GM12878 (cell line): ENCODE data around the gene TTC4. TPM values are rescaled to one million over a fixed set of nuclear protein-coding genes. Genes with fewer than 3 reads are reported as not detected.

ENCODE experiments used
- ATAC-seq: fragments of 200-7000 bp; cut with Tn5 transposase; 3 replicates; pipeline ENCODE4 v1.9.1; 2020; ENCODE audit warnings: mild to moderate bottlenecking, moderate library complexity
- BruUV-seq: library from RNA; stranded (reverse); fragments of 400-500 nt; replicated peaks from 2 replicates; lab custom pipeline; 2021; lab: Mats Ljungman, UMichigan
- CTCF ChIA-PET: fragments of 300-600 bp; sonication (Branson Sonifier 250); formaldehyde crosslinking; extraction: SDS; loops from one replicate; lab custom pipeline; 2021; ENCODE audit warnings: inconsistent platforms; lab: Yijun Ruan, JAX
- POLR2A ChIA-PET: fragments of 350-600 bp; formaldehyde crosslinking; extraction: SDS; loops from one replicate; lab custom pipeline; 2021; ENCODE audit warnings: inconsistent platforms; lab: Charles Lee
- RAD21 ChIA-PET: fragments of 300-600 bp; sonication (Branson Sonifier 250); formaldehyde crosslinking; loops from one replicate; lab custom pipeline; 2023; ENCODE audit warnings: antibody characterized with exemption; ENCODE audit not compliant: unreplicated experiment; lab: Charles Lee
- SMC1A ChIA-PET: fragments of 300-600 bp; sonication (Branson Sonifier 250); formaldehyde crosslinking; loops from one replicate; lab custom pipeline; 2023; ENCODE audit not compliant: unreplicated experiment, uncharacterized antibody; lab: Charles Lee
- DNase-seq: peaks from one replicate; pipeline ENCODE4 v3.0.0-alpha.2; 2011; ENCODE audit warnings: low read depth, low spot score
- FAIRE-seq: peaks from 3 replicates; lab custom pipeline; 2011; peaks lifted over from hg19 to GRCh38; lab: Jason Lieb, UNC
- H2AFZ ChIP-seq: 2 replicates; pipeline ENCODE4 v1.6.0; 2011; ENCODE audit warnings: low read depth, low read length, control low read depth; ENCODE audit not compliant: control insufficient read depth
- H3K27ac ChIP-seq: 2 replicates; pipeline ENCODE4 v1.5.1; 2011; ENCODE audit warnings: control low read depth; ENCODE audit not compliant: control insufficient read depth, insufficient read depth
- H3K27me3 ChIP-seq, 2 experiments: replicated peaks in 1 of 2; 2 replicates each; pipeline versions ENCODE4 v1.6.0 to v1.6.1; 2011; ENCODE audit warnings: low read length in 1 of 2; ENCODE audit not compliant: control insufficient read depth in 2 of 2, insufficient read depth in 2 of 2
- H3K36me3 ChIP-seq, 2 experiments: 2 replicates each; pipeline ENCODE4 v1.5.1; 2011; ENCODE audit warnings: low read length in 1 of 2; ENCODE audit not compliant: control insufficient read depth in 2 of 2, insufficient read depth in 2 of 2
- H3K4me1 ChIP-seq: 2 replicates; pipeline ENCODE4 v1.6.1; 2011; ENCODE audit warnings: mild to moderate bottlenecking, low read length, moderate library complexity, mixed read lengths; ENCODE audit not compliant: control insufficient read depth, insufficient read depth
- H3K4me2 ChIP-seq: 2 replicates; pipeline ENCODE4 v1.6.0; 2011; ENCODE audit warnings: control low read depth; ENCODE audit not compliant: control insufficient read depth, insufficient read depth
- H3K4me3 ChIP-seq: fragments of 200-600 bp; sonication (generic); 2 replicates; pipeline ENCODE4 v1.5.1; 2016
- H3K79me2 ChIP-seq: 2 replicates; pipeline ENCODE4 v1.6.0; 2011; ENCODE audit warnings: low read length; ENCODE audit not compliant: control insufficient read depth, insufficient read depth
- H3K9ac ChIP-seq: 2 replicates; pipeline ENCODE4 v1.8.0; 2011; ENCODE audit warnings: low read length, control low read depth, mixed read lengths; ENCODE audit not compliant: control insufficient read depth, insufficient read depth
- H3K9me3 ChIP-seq: replicated peaks from 3 replicates; pipeline ENCODE4 v1.5.1; 2011; ENCODE audit warnings: mild to moderate bottlenecking, low read length; ENCODE audit not compliant: control insufficient read depth, insufficient read depth
- H4K20me1 ChIP-seq: 2 replicates; pipeline ENCODE4 v1.6.0; 2011; ENCODE audit not compliant: control insufficient read depth, insufficient read depth
- HDGF ChIP-seq: fragments of 450-650 bp; IDR thresholded peaks from 2 replicates; pipeline ENCODE4 v1.6.1; 2016; ENCODE audit warnings: antibody characterized with exemption
- JUNB ChIP-seq: IDR thresholded peaks from 2 replicates; pipeline ENCODE4 v1.6.1; 2016; ENCODE audit warnings: antibody characterized with exemption, mild to moderate bottlenecking
- PAX8 ChIP-seq: fragments of 450-650 bp; IDR thresholded peaks from 2 replicates; pipeline ENCODE4 v1.6.1; 2017; ENCODE audit warnings: mild to moderate bottlenecking, moderate library complexity
- SIN3A ChIP-seq: IDR thresholded peaks from 2 replicates; pipeline ENCODE4 v1.6.1; 2012; ENCODE audit warnings: low read depth, low read length, improper control_type of control experiment
- SREBF1 ChIP-seq: IDR thresholded peaks from 2 replicates; pipeline ENCODE4 v1.6.1; 2012; ENCODE audit warnings: mild to moderate bottlenecking, low read length
- SUZ12 ChIP-seq: fragments of 200-600 bp; sonication (generic); IDR thresholded peaks from one replicate; pipeline ENCODE4 v1.6.1; 2018; ENCODE audit warnings: antibody characterized with exemption, mild to moderate bottlenecking; ENCODE audit not compliant: unreplicated experiment
- WGBS: methylation state at CpG from one replicate; pipeline ENCODE4 v1.1.6; 2016; ENCODE audit warnings: low lambda C conversion rate; ENCODE audit not compliant: insufficient replicate concordance, insufficient coverage; ENCODE audit errors: missing lambda C conversion rate; 5-methylcytosine and 5-hydroxymethylcytosine counted together
- in situ Hi-C: fragments of 300-500 bp; cut with MboI; formaldehyde crosslinking; loops from 9 replicates; pipeline ENCODE4 v1.14.3; 2018; ENCODE audit warnings: mixed read lengths
- intact Hi-C: fragments of 100-400 bp; cut with micrococcal nuclease; formaldehyde crosslinking; loops from one replicate; pipeline ENCODE4 v1.14.2; 2022; ENCODE audit not compliant: unreplicated experiment
- polyA plus RNA-seq, 11 experiments: library from polyadenylated mRNA; depleted of rRNA in 4 of 11; unstranded in 6 of 11; stranded (reverse) in 5 of 11; fragments of >200 nt; fragmentation: Nextera tagmentation in 4 of 11; fragmentation: Illumina TruSeq in 1 of 11; extraction: Ambion mirVana in 4 of 11; extraction: Trizol in 1 of 11; gene quantifications; 1 replicate in 1 of 11; 2 replicates in 10 of 11; pipeline versions ENCODE4 v1.2.1 to v1.2.3, GENCODE V29; 2011 to 2016; ENCODE audit warnings: inconsistent platforms in 2 of 11, missing spikeins in 2 of 11, low read depth in 1 of 11
- total RNA-seq, 4 experiments: library from RNA; depleted of rRNA in 3 of 4; stranded (reverse); fragments of >200 nt in 3 of 4; fragmentation: Illumina TruSeq in 1 of 4; extraction: Trizol in 1 of 4; gene quantifications; 2 replicates each; pipeline versions ENCODE4 v1.2.1 to v1.2.3, GENCODE V29; 2013 to 2021
- TF ChIP-seq, protein P1 (sequence below): IDR thresholded peaks from 2 replicates; pipeline ENCODE4 v1.6.1; 2012; ENCODE audit warnings: low read depth, low read length, improper control_type of control experiment
- TF ChIP-seq, protein P2 (sequence below): IDR thresholded peaks from 2 replicates; pipeline ENCODE4 v1.6.1; 2011; ENCODE audit warnings: borderline replicate concordance, low read depth, mild to moderate bottlenecking, moderate library complexity, low read length; ENCODE audit not compliant: insufficient read depth, poor library complexity, severe bottlenecking
- TF ChIP-seq, protein P3 (sequence below): fragments of 450-650 bp; formaldehyde crosslinking; IDR thresholded peaks from 2 replicates; pipeline ENCODE4 v1.5.0; 2022; ENCODE audit warnings: mild to moderate bottlenecking, missing genetic modification characterization

The TTC4 gene
- total and polyA plus RNA-seq, 10 of the 15 experiments (the other 5 are each of a cell fraction or from before 2014, with no cell fraction given): 23.4 to 50.5 (median 36.0) TPM

DNA sequence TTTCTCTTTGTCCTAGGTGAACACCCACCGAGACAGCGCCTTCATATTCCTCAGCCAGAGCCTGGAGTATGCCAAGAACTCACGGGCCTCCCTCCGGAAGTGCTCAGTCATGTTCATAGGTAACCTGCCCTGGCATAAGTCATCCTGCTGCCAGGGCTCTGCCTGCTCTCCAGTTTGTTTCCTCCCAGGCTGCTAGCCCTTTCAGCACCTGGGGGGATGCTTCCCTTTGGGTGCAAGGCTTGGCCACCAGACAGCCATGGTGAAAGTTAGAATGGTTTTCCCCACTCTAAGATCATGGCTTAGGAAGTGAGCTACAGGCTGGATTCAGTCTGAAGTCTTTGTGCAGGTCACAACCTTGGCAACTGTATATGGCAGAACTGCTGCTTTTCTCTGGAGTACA is 9.2 kb upstream of the TTC4 start:
- WGBS: 13% methylated on average over 4 of the region's 4 CpGs
- Histone ChIP-seq H3K9me3 (no peaks in the 10 kb centered on the region), H3K4me2 (no peak overlapping the region), H2AFZ (no peak overlapping the region), H3K27ac (no peak overlapping the region), H3K9ac (no peak overlapping the region), H3K36me3 (no peaks in the 10 kb centered on the region), H3K4me1 (no peaks in the 10 kb centered on the region), H3K4me3 (no peak overlapping the region), H3K27me3 (no peaks in the 10 kb centered on the region; a peak in 2 of 4 replicates), H3K79me2 (no peaks in the 10 kb centered on the region), H4K20me1 (no peaks in the 10 kb centered on the region)
- no TSS peak for BruUV-seq
- TF ChIP-seq SREBF1 (no peak), JUNB (no peak), PAX8 (no peak), SUZ12 (no peak)
- TF ChIP-seq, protein P1, sequence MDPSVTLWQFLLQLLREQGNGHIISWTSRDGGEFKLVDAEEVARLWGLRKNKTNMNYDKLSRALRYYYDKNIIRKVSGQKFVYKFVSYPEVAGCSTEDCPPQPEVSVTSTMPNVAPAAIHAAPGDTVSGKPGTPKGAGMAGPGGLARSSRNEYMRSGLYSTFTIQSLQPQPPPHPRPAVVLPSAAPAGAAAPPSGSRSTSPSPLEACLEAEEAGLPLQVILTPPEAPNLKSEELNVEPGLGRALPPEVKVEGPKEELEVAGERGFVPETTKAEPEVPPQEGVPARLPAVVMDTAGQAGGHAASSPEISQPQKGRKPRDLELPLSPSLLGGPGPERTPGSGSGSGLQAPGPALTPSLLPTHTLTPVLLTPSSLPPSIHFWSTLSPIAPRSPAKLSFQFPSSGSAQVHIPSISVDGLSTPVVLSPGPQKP: no peak
- FAIRE-seq (no peak), ATAC-seq (no peak), DNase-seq (no peak)
- RAD21 ChIA-PET: no interaction called here
- in situ Hi-C loops: no loop called here
- POLR2A ChIA-PET: no interaction called here
- intact Hi-C loops: no loop called here
- SMC1A ChIA-PET: interaction anchor here (1.7 kb wide), 1 partner anchor 10 kb away, joined by 3 read pairs; no protein-coding TSS in a partner anchor
- CTCF ChIA-PET: no interaction called here

DNA sequence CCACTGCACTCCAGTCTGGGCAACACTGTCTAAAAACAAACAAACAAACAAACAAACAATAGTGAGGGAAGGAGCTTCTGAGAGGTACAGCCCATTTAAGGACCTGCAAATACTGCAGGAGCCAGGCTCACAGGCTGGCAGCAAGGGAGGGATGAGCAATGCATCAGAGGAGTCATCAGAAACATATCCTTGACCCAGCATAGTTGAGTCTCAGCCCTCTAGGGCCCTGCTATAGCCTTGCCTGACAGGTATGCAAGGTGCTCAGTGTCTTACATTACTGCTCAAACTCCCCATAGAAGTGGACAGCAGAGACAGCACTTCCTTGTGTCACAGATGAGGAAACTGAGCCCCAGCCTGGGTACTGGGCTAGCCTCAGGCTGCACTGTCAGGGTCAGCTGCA is 7.3 kb upstream of the TTC4 start:
- CTCF ChIA-PET: no interaction called here
- no peak for FAIRE-seq
- no peak overlapping the region for H3K27ac ChIP-seq
- H4K20me1 ChIP-seq: no peaks in the 10 kb centered on the region
- H3K4me1 ChIP-seq: no peaks in the 10 kb centered on the region
- TF ChIP-seq SIN3A (no peak), HDGF (no peak)
- TF ChIP-seq, protein P2, sequence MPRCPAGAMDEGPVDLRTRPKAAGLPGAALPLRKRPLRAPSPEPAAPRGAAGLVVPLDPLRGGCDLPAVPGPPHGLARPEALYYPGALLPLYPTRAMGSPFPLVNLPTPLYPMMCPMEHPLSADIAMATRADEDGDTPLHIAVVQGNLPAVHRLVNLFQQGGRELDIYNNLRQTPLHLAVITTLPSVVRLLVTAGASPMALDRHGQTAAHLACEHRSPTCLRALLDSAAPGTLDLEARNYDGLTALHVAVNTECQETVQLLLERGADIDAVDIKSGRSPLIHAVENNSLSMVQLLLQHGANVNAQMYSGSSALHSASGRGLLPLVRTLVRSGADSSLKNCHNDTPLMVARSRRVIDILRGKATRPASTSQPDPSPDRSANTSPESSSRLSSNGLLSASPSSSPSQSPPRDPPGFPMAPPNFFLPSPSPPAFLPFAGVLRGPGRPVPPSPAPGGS: no peak
- TF ChIP-seq, protein P3, sequence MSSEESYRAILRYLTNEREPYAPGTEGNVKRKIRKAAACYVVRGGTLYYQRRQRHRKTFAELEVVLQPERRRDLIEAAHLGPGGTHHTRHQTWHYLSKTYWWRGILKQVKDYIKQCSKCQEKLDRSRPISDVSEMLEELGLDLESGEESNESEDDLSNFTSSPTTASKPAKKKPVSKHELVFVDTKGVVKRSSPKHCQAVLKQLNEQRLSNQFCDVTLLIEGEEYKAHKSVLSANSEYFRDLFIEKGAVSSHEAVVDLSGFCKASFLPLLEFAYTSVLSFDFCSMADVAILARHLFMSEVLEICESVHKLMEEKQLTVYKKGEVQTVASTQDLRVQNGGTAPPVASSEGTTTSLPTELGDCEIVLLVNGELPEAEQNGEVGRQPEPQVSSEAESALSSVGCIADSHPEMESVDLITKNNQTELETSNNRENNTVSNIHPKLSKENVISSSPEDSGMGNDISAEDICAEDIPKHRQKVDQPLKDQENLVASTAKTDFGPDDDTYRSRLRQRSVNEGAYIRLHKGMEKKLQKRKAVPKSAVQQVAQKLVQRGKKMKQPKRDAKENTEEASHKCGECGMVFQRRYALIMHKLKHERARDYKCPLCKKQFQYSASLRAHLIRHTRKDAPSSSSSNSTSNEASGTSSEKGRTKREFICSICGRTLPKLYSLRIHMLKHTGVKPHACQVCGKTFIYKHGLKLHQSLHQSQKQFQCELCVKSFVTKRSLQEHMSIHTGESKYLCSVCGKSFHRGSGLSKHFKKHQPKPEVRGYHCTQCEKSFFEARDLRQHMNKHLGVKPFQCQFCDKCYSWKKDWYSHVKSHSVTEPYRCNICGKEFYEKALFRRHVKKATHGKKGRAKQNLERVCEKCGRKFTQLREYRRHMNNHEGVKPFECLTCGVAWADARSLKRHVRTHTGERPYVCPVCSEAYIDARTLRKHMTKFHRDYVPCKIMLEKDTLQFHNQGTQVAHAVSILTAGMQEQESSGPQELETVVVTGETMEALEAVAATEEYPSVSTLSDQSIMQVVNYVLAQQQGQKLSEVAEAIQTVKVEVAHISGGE (CRISPR knock-in tag): no peak
- TF ChIP-seq, all 136 proteins: peak for 0
- ChIA-PET RAD21 (no interaction called here), POLR2A (no interaction called here), SMC1A (no interaction called here)
- Histone ChIP-seq H3K9ac (no peak overlapping the region), H3K4me3 (no peak overlapping the region), H3K79me2 (no peaks in the 10 kb centered on the region), H3K4me2 (no peak overlapping the region), H3K36me3 (no peaks in the 10 kb centered on the region), H3K9me3 (no peaks in the 10 kb centered on the region), H2AFZ (no peak overlapping the region), H3K27me3 (no peaks in the 10 kb centered on the region; a peak in 1 of 4 replicates)
- intact Hi-C loops (no loop called here), in situ Hi-C loops (no loop called here)
- ATAC-seq (no peak), DNase-seq (no peak)
- BruUV-seq: no TSS peak
